PC-9 (cell line): ENCODE measurements around the gene CAMKMT. TPM values are rescaled to one million over a fixed set of nuclear protein-coding genes. Genes with fewer than 3 reads are reported as not detected.

Experiments used
- BruUV-seq: library from RNA; stranded (reverse); fragments of 400-500 nt; replicated peaks from 2 replicates; lab custom pipeline; 2021; lab: Mats Ljungman, UMichigan
- CTCF ChIA-PET: fragments of 300-600 bp; sonication (Branson Sonifier 250); formaldehyde crosslinking; loops from one replicate; lab custom pipeline; 2022; ENCODE audit warnings: antibody characterized with exemption; lab: Charles Lee
- POLR2A ChIA-PET: fragments of 300-600 bp; sonication (Branson Sonifier 250); formaldehyde crosslinking; loops from one replicate; lab custom pipeline; 2022; ENCODE audit warnings: antibody characterized with exemption; ENCODE audit not compliant: unreplicated experiment; lab: Charles Lee
- DNase-seq, 2 experiments: peaks; one replicate each; pipeline versions ENCODE4 v3.0.0 to v3.0.0-alpha.2; 2015 to 2022; ENCODE audit warnings: mixed read lengths in 1 of 2
- H2AFZ ChIP-seq: fragments of 200-600 bp; sonication (generic); 2 replicates; pipeline ENCODE4 v1.8.1; 2017; ENCODE audit warnings: antibody characterized with exemption
- H3F3A ChIP-seq: fragments of 200-600 bp; sonication (generic); 2 replicates; pipeline ENCODE4 v1.8.1; 2017; ENCODE audit warnings: antibody characterized with exemption, mild to moderate bottlenecking, low read depth; ENCODE audit not compliant: insufficient read depth
- H3K27ac ChIP-seq: fragments of 200-600 bp; sonication (generic); 2 replicates; pipeline ENCODE4 v1.6.1; 2016; ENCODE audit warnings: mixed run types
- H3K27me3 ChIP-seq: fragments of 200-600 bp; sonication (generic); 2 replicates; pipeline ENCODE4 v1.6.1; 2016; ENCODE audit warnings: low read depth, mixed run types; ENCODE audit not compliant: insufficient read depth
- H3K36me3 ChIP-seq: fragments of 200-600 bp; sonication (generic); 2 replicates; pipeline ENCODE4 v1.6.1; 2016; ENCODE audit warnings: low read depth, mixed run types
- H3K4me1 ChIP-seq: fragments of 200-600 bp; sonication (generic); replicated peaks from 2 replicates; pipeline ENCODE4 v1.6.1; 2016; ENCODE audit warnings: mixed run types; ENCODE audit not compliant: insufficient read depth
- H3K4me2 ChIP-seq: fragments of 200-600 bp; sonication (generic); 2 replicates; pipeline ENCODE4 v1.6.1; 2017; ENCODE audit warnings: mixed run types
- H3K4me3 ChIP-seq: fragments of 200-600 bp; sonication (generic); 2 replicates; pipeline ENCODE4 v1.6.1; 2016; ENCODE audit warnings: mixed run types
- H3K79me2 ChIP-seq: fragments of 200-600 bp; sonication (generic); 2 replicates; pipeline ENCODE4 v1.6.1; 2017; ENCODE audit warnings: low read depth, mixed run types
- H3K9me2 ChIP-seq: fragments of 200-600 bp; sonication (generic); 2 replicates; pipeline ENCODE4 v1.8.1; 2017; ENCODE audit warnings: mild to moderate bottlenecking; ENCODE audit not compliant: insufficient read depth
- H3K9me3 ChIP-seq: fragments of 200-600 bp; sonication (generic); 2 replicates; pipeline ENCODE4 v1.8.1; 2016; ENCODE audit warnings: low read depth; ENCODE audit not compliant: insufficient read depth
- H4K20me1 ChIP-seq: fragments of 200-600 bp; sonication (generic); 2 replicates; pipeline ENCODE4 v1.8.1; 2017; ENCODE audit not compliant: insufficient read depth
- CTCF ChIP-seq: fragments of 200-600 bp; sonication (generic); conservative IDR thresholded peaks from 2 replicates; pipeline ENCODE4 v1.6.1; 2017; ENCODE audit warnings: mixed run types, antibody characterized with exemption, mild to moderate bottlenecking, moderate library complexity
- EZH2 ChIP-seq: fragments of 200-600 bp; sonication (generic); IDR thresholded peaks from 2 replicates; pipeline ENCODE4 v1.8.0; 2017; ENCODE audit warnings: antibody characterized with exemption, low read depth
- intact Hi-C: fragments of 100-400 bp; cut with micrococcal nuclease; formaldehyde crosslinking; loops from one replicate; pipeline ENCODE4 v1.10.0; 2022; ENCODE audit not compliant: unreplicated experiment
- total RNA-seq: library from RNA; stranded (reverse); gene quantifications from 2 replicates; pipeline ENCODE4 v1.2.3, GENCODE V29; 2021

CAMKMT gene
- total RNA-seq, 1 experiment from 2014 or later, result 17.9 TPM

GRCh38 chr2:44605511-44605910 is 243.8 kb downstream of the CAMKMT start:
- H3K9me3 ChIP-seq, result no peaks in the 10 kb centered on the region
- H3K9me2 ChIP-seq, result no peaks in the 10 kb centered on the region
- no peaks in the 10 kb centered on the region for H4K20me1 ChIP-seq
- intact Hi-C loops, result no loop called here
- H3K4me1 ChIP-seq, result no peaks in the 10 kb centered on the region
- DNase-seq, result no peak
- no peaks in the 10 kb centered on the region for H3K27me3 ChIP-seq
- ChIA-PET POLR2A (no interaction called here), CTCF (no interaction called here)
- BruUV-seq, result no TSS peak
- no peak overlapping the region for H2AFZ ChIP-seq
- H3K4me3 ChIP-seq, result no peak overlapping the region
- TF ChIP-seq CTCF (no peak), EZH2 (no peak)
- H3K4me2 ChIP-seq, result no peak overlapping the region
- no peaks in the 10 kb centered on the region for H3F3A ChIP-seq
- no peaks in the 10 kb centered on the region for H3K79me2 ChIP-seq
- H3K27ac ChIP-seq, result no peak overlapping the region
- no peaks in the 10 kb centered on the region for H3K36me3 ChIP-seq

GRCh38 chr2:44612276-44612675 is 250.5 kb downstream of the CAMKMT start:
- TF ChIP-seq CTCF, result no peak
- TF ChIP-seq EZH2, result no peak
- Histone ChIP-seq H3K9me2 (no peaks in the 10 kb centered on the region), H3K36me3 (no peaks in the 10 kb centered on the region), H3F3A (no peaks in the 10 kb centered on the region), H2AFZ (no peak overlapping the region), H4K20me1 (no peaks in the 10 kb centered on the region), H3K9me3 (no peaks in the 10 kb centered on the region), H3K4me2 (no peak overlapping the region), H3K4me1 (no peaks in the 10 kb centered on the region), H3K79me2 (no peaks in the 10 kb centered on the region), H3K27ac (no peak overlapping the region), H3K27me3 (no peaks in the 10 kb centered on the region), H3K4me3 (no peak overlapping the region)
- CTCF ChIA-PET, result no interaction called here
- POLR2A ChIA-PET, result no interaction called here
- intact Hi-C loops, result no loop called here
- no peak for DNase-seq
- no TSS peak for BruUV-seq

GRCh38 chr2:44614940-44615339 is 253.2 kb downstream of the CAMKMT start:
- ChIA-PET CTCF (interaction anchor here (0.6 to 0.7 kb wide), 2 partner anchors 12 to 155 kb away, joined by 3 to 21 read pairs; no protein-coding TSS in a partner anchor), POLR2A (no interaction called here)
- Histone ChIP-seq H3K27me3 (no peaks in the 10 kb centered on the region), H2AFZ (no peak overlapping the region), H3F3A (no peaks in the 10 kb centered on the region), H3K79me2 (no peaks in the 10 kb centered on the region), H3K4me3 (no peak overlapping the region), H3K4me1 (no peaks in the 10 kb centered on the region), H3K9me3 (no peaks in the 10 kb centered on the region), H3K9me2 (no peaks in the 10 kb centered on the region), H4K20me1 (no peaks in the 10 kb centered on the region), H3K4me2 (no peak overlapping the region), H3K27ac (no peak overlapping the region), H3K36me3 (no peaks in the 10 kb centered on the region)
- no peak for TF ChIP-seq CTCF
- TF ChIP-seq EZH2, result no peak
- DNase-seq, result no peak
- no TSS peak for BruUV-seq
- intact Hi-C loops, result no loop called here
